Right cardiac atrium (tissue), 5 donors: ENCODE results near the gene LHX3. TPM values are rescaled to one million over a fixed set of nuclear protein-coding genes. Genes with fewer than 3 reads are reported as not detected.

Experiments used
- ATAC-seq, 2 donors: fragments of 200-7000 bp; cut with Tn5 transposase; one replicate each; pipeline versions ENCODE4 v1.8.0 to v1.9.1; 2020; ENCODE audit warnings: moderate library complexity in 2 of 2, mild to moderate bottlenecking in 1 of 2
- DNase-seq, 3 donors: peaks; one replicate each; pipeline ENCODE4 v3.0.0-alpha.2; 2020
- H3K27ac ChIP-seq: one replicate; pipeline ENCODE4 v1.5.1; 2013; ENCODE audit warnings: mild to moderate bottlenecking, low read length, control low read depth, moderate library complexity
- H3K27me3 ChIP-seq: one replicate; pipeline ENCODE4 v1.6.1; 2013; ENCODE audit not compliant: control insufficient read depth, insufficient read depth
- H3K4me1 ChIP-seq: one replicate; pipeline ENCODE4 v1.6.1; 2013; ENCODE audit warnings: low read length; ENCODE audit not compliant: control insufficient read depth, insufficient read depth
- H3K4me3 ChIP-seq: one replicate; pipeline ENCODE4 v1.5.1; 2013; ENCODE audit warnings: low read length, control low read depth
- H3K9me3 ChIP-seq: one replicate; pipeline ENCODE4 v1.6.1; 2013; ENCODE audit warnings: low read length; ENCODE audit not compliant: control insufficient read depth
- WGBS: extraction: QIAGEN DNeasy Blood & Tissue Kit; methylation state at CpG from one replicate; pipeline ENCODE4 v1.1.7; 2013; 5-methylcytosine and 5-hydroxymethylcytosine counted together
- intact Hi-C, 4 donors: fragments of 100-400 bp; cut with DNase I; formaldehyde crosslinking; loops; one replicate each; pipeline versions ENCODE4 v1.11.0 to v1.14.0; 2022 to 2023
- polyA plus RNA-seq: library from polyadenylated mRNA; stranded (reverse); fragments of 200-250 nt; gene quantifications from one replicate; pipeline ENCODE4 v1.2.3, GENCODE V29; 2013
- total RNA-seq, 4 donors: library from RNA; stranded (reverse); fragmentation: NEBNext Ultra II Directional; extraction: Animal tissue kit (Norgen Biotek cat#: 25700); gene quantifications; one replicate each; pipeline ENCODE4 v1.2.1, GENCODE V29; 2021
- donor health status: healthy with polysubstance abuse.
- donor health status: DM: no; HTN: yes; CAD: no.
- donor health status: DM: no; HTN: no; CAD: no.
- donor health status: DM: no; HTN: yes; CAD: no; lungs with severe emphysema.
- donor health status: DM: yes; HTN: yes; CAD: no.

Gene LHX3
- total and polyA plus RNA-seq, 5 donors, result not detected

GRCh38 chr9:136211441-136212344 lies 6.8 kb upstream of the LHX3 start:
- no peaks in the 10 kb centered on the region for H3K9me3 ChIP-seq
- H3K27ac ChIP-seq, result no peak overlapping the region
- 93% methylated on average over 35 of the region's 35 CpGs for WGBS
- H3K4me3 ChIP-seq, result no peak overlapping the region
- intact Hi-C loops, result no loop called here
- H3K4me1 ChIP-seq, result no peaks in the 10 kb centered on the region
- no peaks in the 10 kb centered on the region for H3K27me3 ChIP-seq
- ATAC-seq, result no peak
- DNase-seq, result no peak

GRCh38 chr9:136211006-136211405 lies 6.1 kb upstream of the LHX3 start:
- Histone ChIP-seq H3K4me1 (no peaks in the 10 kb centered on the region), H3K27ac (no peak overlapping the region), H3K4me3 (no peak overlapping the region), H3K27me3 (no peaks in the 10 kb centered on the region), H3K9me3 (no peaks in the 10 kb centered on the region)
- DNase-seq (no peak), ATAC-seq (no peak)
- intact Hi-C loops, result no loop called here
- WGBS, result 93% methylated on average over 15 of the region's 15 CpGs

- no peak for DNase-seq
- Histone ChIP-seq H3K4me3 (no peak overlapping the region), H3K9me3 (no peaks in the 10 kb centered on the region), H3K27me3 (no peaks in the 10 kb centered on the region), H3K4me1 (no peaks in the 10 kb centered on the region), H3K27ac (no peak overlapping the region)
- intact Hi-C loops, result no loop called here
- WGBS, result 95% methylated on average over 16 of the region's 16 CpGs
- ATAC-seq, result no peak
These were observed 5.3 kb upstream of the LHX3 start for GRCh38 chr9:136210276-136210675.

GRCh38 chr9:136209786-136210185 lies 4.9 kb upstream of the LHX3 start:
- no peak for DNase-seq
- no peaks in the 10 kb centered on the region for H3K27me3 ChIP-seq
- intact Hi-C loops, result no loop called here

GRCh38 chr9:136209232-136209631 lies 4.3 kb upstream of the LHX3 start:
- intact Hi-C loops, result no loop called here
- no peaks in the 10 kb centered on the region for H3K4me1 ChIP-seq
- 93% methylated on average over 17 of the region's 17 CpGs for WGBS

More at GRCh38 chr9:136209786-136210185, 4.9 kb upstream of the LHX3 start:
- H3K4me1 ChIP-seq, result no peaks in the 10 kb centered on the region
- H3K4me3 ChIP-seq, result no peak overlapping the region
- ATAC-seq, result no peak
- no peaks in the 10 kb centered on the region for H3K9me3 ChIP-seq
- no peak overlapping the region for H3K27ac ChIP-seq
- WGBS, result 84% methylated on average over 17 of the region's 17 CpGs

GRCh38 chr9:136208675-136209074 lies 3.7 kb upstream of the LHX3 start:
- H3K4me1 ChIP-seq, result no peaks in the 10 kb centered on the region
- DNase-seq (no peak), ATAC-seq (no peak)
- H3K27ac ChIP-seq, result no peak overlapping the region
- WGBS, result 80% methylated on average over 17 of the region's 17 CpGs
- H3K27me3 ChIP-seq, result no peaks in the 10 kb centered on the region
- H3K4me3 ChIP-seq, result no peak overlapping the region
- intact Hi-C loops, result no loop called here
- H3K9me3 ChIP-seq, result no peaks in the 10 kb centered on the region

More at GRCh38 chr9:136209232-136209631, 4.3 kb upstream of the LHX3 start:
- Histone ChIP-seq H3K4me3 (no peak overlapping the region), H3K9me3 (no peaks in the 10 kb centered on the region), H3K27ac (no peak overlapping the region), H3K27me3 (no peaks in the 10 kb centered on the region)
- ATAC-seq (no peak), DNase-seq (no peak)

GRCh38 chr9:136207616-136208015 lies 2.7 kb upstream of the LHX3 start:
- no peak overlapping the region for H3K27ac ChIP-seq
- intact Hi-C loops, result no loop called here
- no peaks in the 10 kb centered on the region for H3K9me3 ChIP-seq
- no peak overlapping the region for H3K4me3 ChIP-seq
- 81% methylated on average over 9 of the region's 9 CpGs for WGBS
- H3K4me1 ChIP-seq, result no peaks in the 10 kb centered on the region
- ATAC-seq (no peak), DNase-seq (no peak)
- H3K27me3 ChIP-seq, result no peaks in the 10 kb centered on the region

- 80% methylated on average over 16 of the region's 16 CpGs for WGBS
These were observed 1.8 kb upstream of the LHX3 start for GRCh38 chr9:136206602-136207275.

GRCh38 chr9:136205707-136205992 lies 722 bp upstream of the LHX3 start:
- Histone ChIP-seq H3K27ac (no peak overlapping the region), H3K9me3 (no peaks in the 10 kb centered on the region), H3K27me3 (no peaks in the 10 kb centered on the region), H3K4me1 (no peaks in the 10 kb centered on the region), H3K4me3 (no peak overlapping the region)
- ATAC-seq (no peak), DNase-seq (no peak)
- intact Hi-C loops, result no loop called here
- 85% methylated on average over 5 of the region's 5 CpGs for WGBS

More at GRCh38 chr9:136206602-136207275, 1.8 kb upstream of the LHX3 start:
- H3K27me3 ChIP-seq, result no peaks in the 10 kb centered on the region
- no peaks in the 10 kb centered on the region for H3K9me3 ChIP-seq
- H3K4me3 ChIP-seq, result no peak overlapping the region
- DNase-seq, result no peak
- ATAC-seq, result no peak
- no peak overlapping the region for H3K27ac ChIP-seq
- intact Hi-C loops, result no loop called here
- no peaks in the 10 kb centered on the region for H3K4me1 ChIP-seq

GRCh38 chr9:136204145-136204805 lies 653 bp downstream of the LHX3 start:
- WGBS, result 43% methylated on average over 25 of the region's 25 CpGs

More at GRCh38 chr9:136204145-136204805, 653 bp downstream of the LHX3 start:
- ATAC-seq, result no peak
- no peak overlapping the region for H3K27ac ChIP-seq
- H3K4me1 ChIP-seq, result no peaks in the 10 kb centered on the region
- H3K9me3 ChIP-seq, result no peaks in the 10 kb centered on the region
- no peaks in the 10 kb centered on the region for H3K27me3 ChIP-seq
- H3K4me3 ChIP-seq, result no peak overlapping the region
- intact Hi-C loops, result no loop called here
- no peak for DNase-seq
